GM19438 (cell line): ENCODE measurements around the gene STMN3.

ENCODE experiments used
- ATAC-seq: cut with Tn5 transposase; IDR thresholded peaks from one replicate; pipeline ENCODE4 v1.9.1; 2021; ENCODE audit warnings: low read depth; ENCODE audit not compliant: unreplicated experiment

Gene STMN3

GRCh38 chr20:63653041-63653973 is at the start of gene STMN3:
TSS of gene STMN3 (minus strand) at chr20:63653424. CDS start at chr20:63653345, 79 bp downstream.
- no peak for ATAC-seq

- no peak for ATAC-seq
These were observed 48.9 kb upstream of the STMN3 start for GRCh38 chr20:63702036-63702665.

GRCh38 chr20:63701329-63702035 is 48.3 kb upstream of the STMN3 start:
- no peak for ATAC-seq

DNA sequence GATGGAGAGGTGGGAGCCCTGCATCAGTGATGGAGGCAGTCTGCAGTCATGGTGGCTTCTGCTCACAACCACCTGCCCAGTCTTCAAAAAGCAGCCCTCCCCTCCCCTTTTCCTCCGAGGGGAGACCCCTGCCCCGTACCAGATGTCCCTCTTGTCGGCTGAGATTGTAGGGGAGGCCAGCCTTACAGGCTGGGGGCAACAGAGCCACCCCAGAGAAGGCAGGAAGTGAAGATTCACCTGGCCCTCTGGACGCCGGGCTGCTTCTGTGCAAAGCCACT is 47.8 kb upstream of the STMN3 start:
- ATAC-seq: no peak

- ATAC-seq: no peak
These were observed 47.2 kb upstream of the STMN3 start for GRCh38 chr20:63700199-63701050.

- ATAC-seq: no peak
These were observed 46.4 kb upstream of the STMN3 start for GRCh38 chr20:63699466-63700198.

DNA sequence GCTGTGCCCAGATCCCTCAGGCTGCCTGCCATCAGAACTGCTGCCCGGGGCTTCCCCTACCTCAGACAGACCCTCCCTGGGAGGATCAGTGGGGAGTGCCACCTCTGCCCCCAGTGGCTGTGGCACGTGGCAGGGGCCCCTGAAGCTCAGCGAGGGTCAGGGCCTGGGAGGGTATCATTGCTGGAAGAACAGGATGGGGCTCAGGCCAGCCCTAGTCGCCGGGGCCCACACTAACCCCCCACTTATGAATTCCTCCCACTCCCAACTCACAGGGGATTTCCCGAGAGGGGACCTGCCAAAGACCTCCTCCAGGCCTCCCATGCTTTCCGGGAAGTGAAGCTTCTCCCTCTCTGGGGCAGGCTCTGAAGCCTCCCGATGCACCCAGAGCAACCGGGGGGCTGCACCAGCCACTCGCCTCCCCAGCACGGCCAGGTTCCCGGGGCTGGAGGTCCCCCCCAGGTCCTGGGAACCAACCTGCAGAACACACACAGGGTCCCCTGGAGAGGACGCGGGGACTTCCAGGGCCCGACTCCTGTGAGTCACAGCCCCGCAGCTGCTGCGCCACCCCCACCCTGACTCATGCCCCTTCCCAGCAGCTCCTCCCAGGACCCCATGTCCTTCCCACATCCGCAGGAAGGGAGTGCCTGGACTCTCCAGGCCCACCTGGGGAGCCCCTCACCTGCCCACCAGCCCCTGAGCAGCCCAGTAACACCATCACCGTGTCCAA is 45.7 kb upstream of the STMN3 start:
- no peak for ATAC-seq

- no peak for ATAC-seq
These were observed 44.8 kb upstream of the STMN3 start for GRCh38 chr20:63697868-63698545.

- no peak for ATAC-seq
These were observed 44.2 kb upstream of the STMN3 start for GRCh38 chr20:63697357-63697867.

DNA sequence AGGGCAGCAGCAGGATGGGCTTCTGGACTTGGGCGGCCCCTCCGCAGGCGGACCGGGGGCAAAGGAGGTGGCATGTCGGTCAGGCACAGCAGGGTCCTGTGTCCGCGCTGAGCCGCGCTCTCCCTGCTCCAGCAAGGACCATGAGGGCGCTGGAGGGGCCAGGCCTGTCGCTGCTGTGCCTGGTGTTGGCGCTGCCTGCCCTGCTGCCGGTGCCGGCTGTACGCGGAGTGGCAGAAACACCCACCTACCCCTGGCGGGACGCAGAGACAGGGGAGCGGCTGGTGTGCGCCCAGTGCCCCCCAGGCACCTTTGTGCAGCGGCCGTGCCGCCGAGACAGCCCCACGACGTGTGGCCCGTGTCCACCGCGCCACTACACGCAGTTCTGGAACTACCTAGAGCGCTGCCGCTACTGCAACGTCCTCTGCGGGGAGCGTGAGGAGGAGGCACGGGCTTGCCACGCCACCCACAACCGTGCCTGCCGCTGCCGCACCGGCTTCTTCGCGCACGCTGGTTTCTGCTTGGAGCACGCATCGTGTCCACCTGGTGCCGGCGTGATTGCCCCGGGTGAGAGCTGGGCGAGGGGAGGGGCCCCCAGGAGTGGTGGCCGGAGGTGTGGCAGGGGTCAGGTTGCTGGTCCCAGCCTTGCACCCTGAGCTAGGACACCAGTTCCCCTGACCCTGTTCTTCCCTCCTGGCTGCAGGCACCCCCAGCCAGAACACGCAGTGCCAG is 43.6 kb upstream of the STMN3 start, which contains the start of gene TNFRSF6B:
TNFRSF6B (plus strand) TSS at position 25 of the 729 bp plus-strand sequence; CDS start at position 141, 116 bp downstream.
- ATAC-seq: no peak

GRCh38 chr20:63696306-63696627 is 43.0 kb upstream of the STMN3 start:
- no peak for ATAC-seq

DNA sequence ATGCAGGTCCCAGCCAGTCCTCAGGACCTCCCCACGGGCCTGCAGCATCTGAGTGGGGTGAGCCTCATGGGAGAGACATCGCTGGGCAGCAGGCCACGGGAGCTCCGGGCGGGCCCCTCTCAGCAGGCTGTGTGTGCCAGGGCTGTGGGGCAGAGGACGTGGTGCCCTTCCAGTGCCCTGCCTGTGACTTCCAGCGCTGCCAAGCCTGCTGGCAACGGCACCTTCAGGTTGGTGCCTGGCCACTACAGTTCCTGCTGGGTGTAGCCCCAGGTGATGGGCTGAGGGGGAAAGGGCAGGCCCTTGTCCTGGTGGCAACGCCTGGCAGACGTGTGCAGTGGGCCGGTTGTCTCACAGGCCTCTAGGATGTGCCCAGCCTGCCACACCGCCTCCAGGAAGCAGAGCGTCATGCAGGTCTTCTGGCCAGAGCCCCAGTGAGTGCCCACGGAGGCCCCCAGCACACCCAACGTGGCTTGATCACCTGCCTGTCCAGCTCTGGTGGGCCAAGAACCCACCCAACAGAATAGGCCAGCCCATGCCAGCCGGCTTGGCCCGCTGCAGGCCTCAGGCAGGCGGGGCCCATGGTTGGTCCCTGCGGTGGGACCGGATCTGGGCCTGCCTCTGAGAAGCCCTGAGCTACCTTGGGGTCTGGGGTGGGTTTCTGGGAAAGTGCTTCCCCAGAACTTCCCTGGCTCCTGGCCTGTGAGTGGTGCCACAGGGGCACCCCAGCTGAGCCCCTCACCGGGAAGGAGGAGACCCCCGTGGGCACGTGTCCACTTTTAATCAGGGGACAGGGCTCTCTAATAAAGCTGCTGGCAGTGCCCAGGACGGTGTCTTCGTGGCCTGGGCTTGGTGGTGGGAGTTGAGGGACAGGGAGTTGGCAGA is 42.4 kb upstream of the STMN3 start:
- ATAC-seq: no peak

DNA sequence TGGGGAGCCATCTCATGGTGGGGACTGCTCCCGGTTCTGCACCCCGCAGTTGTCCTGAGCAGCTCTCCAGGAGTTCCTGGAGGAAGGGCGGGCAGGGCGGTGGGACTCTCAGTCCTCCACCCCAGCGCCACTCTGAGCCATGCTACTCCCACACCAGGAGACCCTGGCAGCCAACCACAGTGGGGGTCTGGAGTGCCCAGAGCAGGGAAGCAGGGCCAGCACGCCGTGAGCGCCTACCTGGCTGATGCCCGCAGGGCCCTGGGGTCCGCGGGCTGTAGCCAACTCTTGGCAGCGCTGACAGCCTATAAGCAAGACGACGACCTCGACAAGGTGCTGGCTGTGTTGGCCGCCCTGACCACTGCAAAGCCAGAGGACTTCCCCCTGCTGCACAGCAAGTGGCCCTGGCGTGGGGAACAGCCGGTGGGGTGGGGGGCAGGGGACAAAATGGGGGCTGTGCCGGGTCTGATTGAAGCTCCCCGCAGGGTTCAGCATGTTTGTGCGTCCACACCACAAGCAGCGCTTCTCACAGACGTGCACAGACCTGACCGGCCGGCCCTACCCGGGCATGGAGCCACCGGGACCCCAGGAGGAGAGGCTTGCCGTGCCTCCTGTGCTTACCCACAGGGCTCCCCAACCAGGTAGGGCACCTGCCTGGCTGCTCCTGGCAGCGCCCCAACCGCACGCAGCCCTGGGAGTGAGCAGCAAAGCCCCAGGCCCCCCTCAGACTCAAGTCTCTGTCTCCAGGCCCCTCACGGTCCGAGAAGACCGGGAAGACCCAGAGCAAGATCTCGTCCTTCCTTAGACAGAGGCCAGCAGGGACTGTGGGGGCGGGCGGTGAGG is 41.6 kb upstream of the STMN3 start:
- no peak for ATAC-seq

DNA sequence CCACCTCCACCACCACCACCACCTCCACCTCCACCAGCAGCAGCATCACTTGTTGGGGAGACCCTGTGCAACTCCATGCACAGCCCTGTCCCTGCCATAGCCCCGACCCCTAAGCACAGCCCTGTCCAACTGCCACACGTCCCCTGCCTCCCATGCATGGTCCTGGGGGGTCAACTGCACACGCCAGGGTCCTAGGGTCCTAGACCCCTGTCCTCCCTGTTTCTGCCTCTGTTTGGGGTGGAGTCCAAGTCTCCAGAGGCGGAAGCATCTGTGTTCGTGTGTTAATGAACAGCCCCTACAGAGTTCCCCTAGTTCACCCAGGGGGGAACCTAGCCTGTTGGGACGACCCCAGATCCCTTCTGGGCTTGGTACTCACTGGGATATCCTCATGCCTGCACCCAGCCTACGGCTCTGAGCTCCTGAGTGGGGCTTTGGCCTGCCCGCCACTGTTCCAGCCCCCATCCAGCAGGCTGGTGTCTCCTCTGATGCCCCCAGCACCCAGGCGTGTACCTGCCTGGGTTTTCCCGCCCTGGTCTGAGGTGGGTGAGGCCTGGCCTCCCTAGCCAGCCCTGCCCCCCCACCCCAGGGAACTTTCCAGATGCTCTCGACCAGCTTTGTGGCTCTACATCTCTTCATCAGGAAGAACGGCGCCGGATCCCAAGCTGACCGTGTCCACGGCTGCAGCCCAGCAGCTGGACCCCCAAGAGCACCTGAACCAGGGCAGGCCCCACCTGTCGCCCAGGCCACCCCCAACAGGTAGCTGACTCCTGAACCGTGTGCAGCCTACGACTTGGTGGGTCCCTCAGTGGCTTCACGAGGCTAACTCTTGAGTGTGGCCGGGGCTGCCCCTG is 40.7 kb upstream of the STMN3 start:
- ATAC-seq: no peak

GRCh38 chr20:63693083-63693732 is 40.0 kb upstream of the STMN3 start:
- no peak for ATAC-seq
